Measurements from ENCODE around the gene MRPL54.
"Not testable (repeated sequence)": the region's sequence is repeated elsewhere in the genome, so short reads cannot be mapped to it uniquely, and the experiment has no call there.

Gene MRPL54

GRCh38 chr19:3810708-3811355 is 48.4 kb downstream of the MRPL54 start:
- DNase-seq (ENCODE audit: low spot score): no peak

- DNase-seq (ENCODE audit: low spot score): no peak
Observed at GRCh38 chr19:3813473-3814392, 51.3 kb downstream of the MRPL54 start.

DNA sequence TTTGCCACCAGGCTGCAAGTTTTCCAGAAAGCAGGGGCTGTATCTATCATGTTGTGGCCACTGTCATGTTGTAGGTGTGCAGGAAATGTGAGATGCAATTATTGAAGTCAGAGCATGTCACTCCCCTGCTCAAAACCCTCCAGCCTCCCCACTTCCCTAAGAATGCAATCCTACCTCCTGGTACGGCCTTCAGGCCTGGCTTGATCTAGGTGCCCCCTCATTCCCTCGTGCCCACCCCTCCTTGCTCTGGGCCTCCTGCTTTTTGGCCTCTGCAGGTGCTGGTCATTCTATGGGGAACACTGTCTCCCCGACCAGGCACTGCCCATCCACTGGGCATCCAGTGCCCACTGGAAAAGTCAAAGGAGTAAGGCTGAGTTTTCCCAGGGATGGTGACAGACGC is 52.2 kb downstream of the MRPL54 start:
- DNase-seq (ENCODE audit: low spot score): no peak

GRCh38 chr19:3816148-3816547 is 53.7 kb downstream of the MRPL54 start:
- not testable (repeated sequence) for DNase-seq (ENCODE audit: low spot score)

GRCh38 chr19:3816566-3817218 is 54.2 kb downstream of the MRPL54 start:
- DNase-seq (ENCODE audit: low spot score): no peak
